Ovary (tissue), 3 donors: ENCODE results near the gene NUBP2.

Source experiments
- EP300 ChIP-seq: sonication (generic); formaldehyde crosslinking; IDR thresholded peaks from one replicate; pipeline ENCODE4 v1.6.1; 2017; ENCODE audit warnings: antibody characterized with exemption
- POLR2A ChIP-seq: fragments of 450-650 bp; IDR thresholded peaks from one replicate; pipeline ENCODE4 v1.6.1; 2017; ENCODE audit warnings: antibody characterized with exemption, mild to moderate bottlenecking, moderate library complexity
- TF ChIP-seq, protein P1 (sequence below), 3 donors: fragments of 450-650 bp in 2 of 3; fragments of 200-600 bp in 1 of 3; IDR thresholded peaks; one replicate each; pipeline versions ENCODE4 v1.5.1 to v1.8.0; 2016 to 2022; ENCODE audit warnings: antibody characterized with exemption in 3 of 3, mild to moderate bottlenecking in 1 of 3
- donor health status: DM: no; HTN: no; CAD: no.

DNA sequence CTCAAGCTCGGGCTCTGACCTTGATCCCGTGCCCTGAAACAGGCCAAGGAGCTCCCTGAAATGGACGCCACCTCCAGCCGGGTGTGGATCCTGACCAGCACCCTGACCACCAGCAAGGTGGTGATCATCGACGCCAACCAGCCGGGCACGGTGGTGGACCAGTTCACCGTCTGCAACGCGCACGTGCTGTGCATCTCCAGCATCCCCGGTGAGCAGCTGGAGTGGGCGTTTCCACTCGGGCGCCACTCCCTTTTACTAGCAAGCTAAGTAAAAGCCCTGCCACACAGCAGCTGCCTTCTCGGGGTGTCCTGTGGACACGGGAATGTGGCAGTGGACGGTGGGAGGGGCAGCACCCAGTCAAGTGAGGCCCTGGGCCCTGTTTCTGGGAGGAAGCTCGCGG lies 17.8 kb upstream of the NUBP2 start:
- TF ChIP-seq, protein P1, sequence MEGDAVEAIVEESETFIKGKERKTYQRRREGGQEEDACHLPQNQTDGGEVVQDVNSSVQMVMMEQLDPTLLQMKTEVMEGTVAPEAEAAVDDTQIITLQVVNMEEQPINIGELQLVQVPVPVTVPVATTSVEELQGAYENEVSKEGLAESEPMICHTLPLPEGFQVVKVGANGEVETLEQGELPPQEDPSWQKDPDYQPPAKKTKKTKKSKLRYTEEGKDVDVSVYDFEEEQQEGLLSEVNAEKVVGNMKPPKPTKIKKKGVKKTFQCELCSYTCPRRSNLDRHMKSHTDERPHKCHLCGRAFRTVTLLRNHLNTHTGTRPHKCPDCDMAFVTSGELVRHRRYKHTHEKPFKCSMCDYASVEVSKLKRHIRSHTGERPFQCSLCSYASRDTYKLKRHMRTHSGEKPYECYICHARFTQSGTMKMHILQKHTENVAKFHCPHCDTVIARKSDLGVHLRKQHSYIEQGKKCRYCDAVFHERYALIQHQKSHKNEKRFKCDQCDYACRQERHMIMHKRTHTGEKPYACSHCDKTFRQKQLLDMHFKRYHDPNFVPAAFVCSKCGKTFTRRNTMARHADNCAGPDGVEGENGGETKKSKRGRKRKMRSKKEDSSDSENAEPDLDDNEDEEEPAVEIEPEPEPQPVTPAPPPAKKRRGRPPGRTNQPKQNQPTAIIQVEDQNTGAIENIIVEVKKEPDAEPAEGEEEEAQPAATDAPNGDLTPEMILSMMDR (IDR thresholded peaks at IDR 0.05): no peak
- TF ChIP-seq POLR2A: no peak
- TF ChIP-seq EP300: no peak
